ENCODE data around the gene ABI3. TPM values are rescaled to one million over a fixed set of nuclear protein-coding genes. Genes with fewer than 3 reads are reported as not detected.
A peak's percentile ranks its signal among the peaks of the same experiment; 100 is the strongest.
"Not testable (repeated sequence)": the region's sequence is repeated elsewhere in the genome, so short reads cannot be mapped to it uniquely, and the experiment has no call there.

Gene ABI3
- total and polyA plus RNA-seq, 4 donors, result 1.4 to 6.5 (median 5.0) TPM

DNA sequence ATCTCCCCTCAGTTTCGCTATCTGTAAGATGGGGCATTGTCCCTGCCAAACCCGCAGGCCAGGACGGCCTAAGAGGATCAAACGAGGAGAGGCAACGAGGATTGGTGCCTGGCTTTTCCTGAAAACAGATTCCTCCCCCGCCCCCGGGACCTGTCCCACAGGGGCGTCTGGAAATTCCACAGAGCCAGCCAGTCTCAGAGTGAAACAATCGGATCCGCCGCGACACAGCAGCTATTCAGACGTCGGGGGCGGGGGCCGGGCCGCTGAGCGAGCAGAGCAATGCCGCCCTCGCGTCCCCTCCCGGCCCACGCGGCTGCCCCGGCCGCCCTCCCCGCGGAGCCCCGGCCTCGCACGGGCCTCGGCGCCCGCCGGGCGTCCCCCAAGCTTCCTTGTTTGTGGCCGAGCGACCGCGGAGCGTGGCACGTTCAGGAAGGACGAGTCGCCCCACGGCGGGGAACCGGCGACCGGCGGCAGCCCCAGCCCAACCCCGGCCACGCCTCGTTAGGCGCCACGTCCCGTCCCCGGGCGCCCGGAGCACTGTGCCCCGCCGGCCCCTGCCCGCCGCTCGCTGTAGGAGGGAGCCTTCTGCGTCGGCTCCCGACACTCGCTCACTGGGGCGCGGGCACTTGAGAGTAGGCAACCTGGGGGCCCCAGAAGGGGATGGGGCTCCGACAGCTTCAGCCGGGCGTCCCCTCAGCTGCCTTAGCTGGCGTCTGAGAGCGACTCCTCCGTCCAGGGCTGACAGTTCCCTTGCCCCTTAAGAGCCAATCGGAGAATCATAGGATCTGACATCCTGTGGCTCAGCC, 49.7 kb downstream of the ABI3 start:
- Histone ChIP-seq H3K9me3 (ENCODE audit: control insufficient read depth, insufficient read depth, low read length) (no peaks in the 10 kb centered on the region), H3K36me3 (ENCODE audit: control insufficient read depth, insufficient read depth, low read length) (no peaks in the 10 kb centered on the region), H3K4me1 (ENCODE audit: control insufficient read depth, insufficient read depth, low read length) (peaks cover 12% of the 10 kb centered on the region), H3K27me3 (ENCODE audit: control insufficient read depth, insufficient read depth, low read length) (peaks cover 11% of the 10 kb centered on the region), H3K4me3 (ENCODE audit: low read depth, low read length) (peak overlapping the region; percentile 29), H3K27ac (ENCODE audit: low read depth, low read length) (no peak overlapping the region)
- WGBS (ENCODE audit: insufficient coverage), result under 1% methylated on average over 77 of the region's 77 CpGs
- peak in 4 of 6 donors; percentile 7 to 50 (median 30) for DNase-seq (ENCODE audit: low read depth in 4 of 6, low spot score in 6 of 6)

DNA sequence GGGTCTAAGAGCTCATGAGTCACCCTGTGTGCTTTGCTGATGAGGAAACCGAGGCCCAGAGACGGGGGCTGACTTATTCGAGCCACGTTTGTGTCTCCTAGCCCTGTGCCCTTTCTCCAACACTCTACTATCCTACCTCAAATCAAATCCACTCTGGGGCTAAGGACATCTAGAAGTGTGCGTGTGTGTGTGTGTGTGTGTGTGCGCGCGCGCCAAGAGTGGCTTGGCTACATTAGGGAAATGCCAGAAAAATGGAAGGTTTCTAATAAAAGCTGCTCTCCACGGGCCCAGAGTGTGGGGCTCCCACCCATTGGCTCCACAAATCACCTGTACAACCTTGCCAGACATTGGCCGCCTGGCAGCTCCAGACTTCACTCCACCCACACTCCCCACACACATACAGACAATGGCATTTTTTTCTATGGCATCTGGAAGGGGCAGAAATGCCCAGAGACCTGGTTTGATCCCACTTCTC, 50.3 kb downstream of the ABI3 start:
- peak in 1 of 6 donors; percentile 14 for DNase-seq (ENCODE audit: low read depth in 4 of 6, low spot score in 6 of 6)
- Histone ChIP-seq H3K4me3 (ENCODE audit: low read depth, low read length) (no peak overlapping the region), H3K27ac (ENCODE audit: low read depth, low read length) (no peak overlapping the region), H3K4me1 (ENCODE audit: control insufficient read depth, insufficient read depth, low read length) (peaks cover 12% of the 10 kb centered on the region), H3K36me3 (ENCODE audit: control insufficient read depth, insufficient read depth, low read length) (no peaks in the 10 kb centered on the region), H3K9me3 (ENCODE audit: control insufficient read depth, insufficient read depth, low read length) (no peaks in the 10 kb centered on the region), H3K27me3 (ENCODE audit: control insufficient read depth, insufficient read depth, low read length) (peaks cover 11% of the 10 kb centered on the region)
- WGBS (ENCODE audit: insufficient coverage), result 49% methylated on average over 2 of the region's 11 CpGs

DNA sequence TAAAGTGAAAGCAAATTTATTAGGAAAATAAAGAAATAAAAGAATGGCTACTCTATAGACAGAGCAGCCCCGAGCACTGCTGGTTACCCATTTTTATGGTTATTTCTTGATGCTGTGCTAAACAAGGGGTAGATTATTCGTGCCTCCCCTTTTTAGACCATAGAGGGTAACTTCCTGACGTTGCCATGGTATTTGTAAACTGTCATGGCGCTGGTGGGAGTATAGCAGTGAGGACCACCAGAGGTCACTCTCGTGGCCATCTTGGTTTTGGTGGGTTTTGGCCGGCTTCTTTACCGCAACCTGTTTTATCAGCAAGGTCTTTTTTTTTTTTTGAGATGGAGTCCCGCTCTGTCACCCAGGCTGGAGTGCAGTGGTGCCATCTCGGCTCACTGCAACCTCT, 51.0 kb downstream of the ABI3 start:
- not testable (repeated sequence) for H3K4me3 ChIP-seq (ENCODE audit: low read depth, low read length); H3K9me3 ChIP-seq (ENCODE audit: control insufficient read depth, insufficient read depth, low read length); H3K27ac ChIP-seq (ENCODE audit: low read depth, low read length); H3K36me3 ChIP-seq (ENCODE audit: control insufficient read depth, insufficient read depth, low read length); DNase-seq (ENCODE audit: low read depth in 4 of 6, low spot score in 6 of 6)
- Histone ChIP-seq H3K27me3 (ENCODE audit: control insufficient read depth, insufficient read depth, low read length) (peaks cover 11% of the 10 kb centered on the region), H3K4me1 (ENCODE audit: control insufficient read depth, insufficient read depth, low read length) (peaks cover 12% of the 10 kb centered on the region)
- WGBS (ENCODE audit: insufficient coverage), result 94% methylated on average over 6 of the region's 9 CpGs

DNA sequence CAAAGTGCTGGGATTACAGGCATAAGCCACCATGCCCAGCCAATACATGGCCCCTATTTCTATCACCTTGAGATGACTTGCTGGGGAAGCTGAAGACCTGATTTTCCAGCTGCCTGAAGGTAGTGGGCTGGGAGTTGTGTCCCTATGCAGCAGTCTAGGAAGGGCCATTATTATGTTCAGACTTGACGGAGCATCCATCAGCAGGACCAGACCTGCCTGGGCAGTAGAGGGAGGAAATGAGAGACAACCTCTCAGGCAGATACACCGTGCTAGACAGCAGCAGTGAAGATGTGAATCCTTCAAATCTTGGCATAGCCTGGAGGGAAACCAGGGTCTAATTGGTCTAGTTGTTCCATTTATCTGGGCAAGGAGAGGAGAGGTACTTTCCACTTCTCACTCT, 55.7 kb downstream of the ABI3 start:
- Histone ChIP-seq H3K27ac (ENCODE audit: low read depth, low read length) (no peak overlapping the region), H3K9me3 (ENCODE audit: control insufficient read depth, insufficient read depth, low read length) (no peaks in the 10 kb centered on the region), H3K4me1 (ENCODE audit: control insufficient read depth, insufficient read depth, low read length) (no peaks in the 10 kb centered on the region), H3K4me3 (ENCODE audit: low read depth, low read length) (no peak overlapping the region), H3K27me3 (ENCODE audit: control insufficient read depth, insufficient read depth, low read length) (no peaks in the 10 kb centered on the region), H3K36me3 (ENCODE audit: control insufficient read depth, insufficient read depth, low read length) (no peaks in the 10 kb centered on the region)
- no peak for DNase-seq (ENCODE audit: low read depth in 4 of 6, low spot score in 6 of 6)
- WGBS (ENCODE audit: insufficient coverage), result 88% methylated on average over 2 of the region's 2 CpGs

GRCh38 chr17:49267912-49268311, 57.4 kb downstream of the ABI3 start:
- Histone ChIP-seq H3K27ac (ENCODE audit: low read depth, low read length) (no peak overlapping the region), H3K36me3 (ENCODE audit: control insufficient read depth, insufficient read depth, low read length) (no peaks in the 10 kb centered on the region), H3K27me3 (ENCODE audit: control insufficient read depth, insufficient read depth, low read length) (no peaks in the 10 kb centered on the region), H3K4me3 (ENCODE audit: low read depth, low read length) (no peak overlapping the region), H3K4me1 (ENCODE audit: control insufficient read depth, insufficient read depth, low read length) (no peaks in the 10 kb centered on the region), H3K9me3 (ENCODE audit: control insufficient read depth, insufficient read depth, low read length) (no peaks in the 10 kb centered on the region)
- WGBS (ENCODE audit: insufficient coverage), result 83% methylated on average over 3 of the region's 3 CpGs
- no peak for DNase-seq (ENCODE audit: low read depth in 4 of 6, low spot score in 6 of 6)

DNA sequence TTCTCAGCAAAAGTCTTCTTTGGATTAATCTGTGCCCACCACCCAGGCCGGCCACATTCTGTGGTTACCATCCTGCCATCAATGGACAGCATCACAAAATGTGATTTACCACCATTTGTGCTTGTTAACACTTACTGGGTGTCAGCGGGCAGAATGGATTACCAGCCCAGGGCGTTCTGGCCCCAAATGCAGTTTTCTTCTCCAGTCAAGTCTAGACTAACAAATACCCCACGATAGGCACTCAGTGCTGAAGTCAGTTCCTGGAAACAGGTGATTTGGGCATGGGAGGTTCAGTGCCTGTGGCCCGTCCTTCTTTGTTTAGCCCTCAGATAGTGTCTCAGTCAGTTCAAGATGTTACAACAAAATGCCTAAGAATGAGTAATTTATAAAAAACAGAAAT, 58.8 kb downstream of the ABI3 start:
- Histone ChIP-seq H3K36me3 (ENCODE audit: control insufficient read depth, insufficient read depth, low read length) (no peaks in the 10 kb centered on the region), H3K27me3 (ENCODE audit: control insufficient read depth, insufficient read depth, low read length) (no peaks in the 10 kb centered on the region), H3K4me3 (ENCODE audit: low read depth, low read length) (no peak overlapping the region), H3K9me3 (ENCODE audit: control insufficient read depth, insufficient read depth, low read length) (no peaks in the 10 kb centered on the region), H3K4me1 (ENCODE audit: control insufficient read depth, insufficient read depth, low read length) (no peaks in the 10 kb centered on the region), H3K27ac (ENCODE audit: low read depth, low read length) (no peak overlapping the region)
- no peak for DNase-seq (ENCODE audit: low read depth in 4 of 6, low spot score in 6 of 6)
- 60% methylated on average over 2 of the region's 5 CpGs for WGBS (ENCODE audit: insufficient coverage)

Other genes starting within 250 kb of the ABI3 start
- not detected for gene GIP, start 242.1 kb upstream of the ABI3 start, total RNA-seq
- gene GIP, start 242.1 kb upstream of the ABI3 start, polyA plus RNA-seq (ENCODE audit: insufficient read length in 2 of 2), result not detected
- gene IGF2BP1, start 213.3 kb upstream of the ABI3 start, total RNA-seq, result 1 to 10 TPM; 1.4 to 7.5 TPM
- 1 to 10 TPM; 6.3 to 6.6 TPM for gene IGF2BP1, start 213.3 kb upstream of the ABI3 start, polyA plus RNA-seq (ENCODE audit: insufficient read length in 2 of 2)
- under 1 TPM in 1 of 2 donors, not detected in 1; under 0.01 TPM for gene B4GALNT2, start 77.9 kb upstream of the ABI3 start, total RNA-seq
- gene B4GALNT2, start 77.9 kb upstream of the ABI3 start, polyA plus RNA-seq (ENCODE audit: insufficient read length in 2 of 2), result under 1 TPM; 0.33 TPM
- gene GNGT2, start 133 bp upstream of the ABI3 start, total RNA-seq, result 1 to 10 TPM in 1 of 2 donors, under 1 TPM in 1; 0.89 to 2.1 TPM
- gene GNGT2, start 133 bp upstream of the ABI3 start, polyA plus RNA-seq (ENCODE audit: insufficient read length in 2 of 2), result 1 to 10 TPM; 1.2 to 2.4 TPM
- gene PHOSPHO1, start 20.1 kb downstream of the ABI3 start, total RNA-seq, result 10 to 100 TPM in 1 of 2 donors, 1 to 10 TPM in 1; 5.6 to 12.2 TPM
- 1 to 10 TPM; 2.7 to 3.5 TPM for gene PHOSPHO1, start 20.1 kb downstream of the ABI3 start, polyA plus RNA-seq (ENCODE audit: insufficient read length in 2 of 2)
- 10 to 100 TPM; 42.7 to 56.4 TPM for gene ZNF652, start 151.5 kb downstream of the ABI3 start, total RNA-seq
- gene ZNF652, start 151.5 kb downstream of the ABI3 start, polyA plus RNA-seq (ENCODE audit: insufficient read length in 2 of 2), result 10 to 100 TPM; 32.3 to 35.5 TPM
- 100 to 1,000 TPM in 1 of 2 donors, 10 to 100 TPM in 1; 59.1 to 131 TPM for gene PHB1, start 204.2 kb downstream of the ABI3 start, total RNA-seq
- 100 to 1,000 TPM; 136 to 152 TPM for gene PHB1, start 204.2 kb downstream of the ABI3 start, polyA plus RNA-seq (ENCODE audit: insufficient read length in 2 of 2)